ENCODE results near the gene NOC2L. TPM values are rescaled to one million over a fixed set of nuclear protein-coding genes. Genes with fewer than 3 reads are reported as not detected.

The NOC2L gene
- total and polyA plus RNA-seq, 9 of the 15 experiments (the other 6 are each of a cell fraction or from before 2014, with no cell fraction given): 4.0 to 410 (median 200) TPM

GRCh38 chr1:998995-999724 is 40.1 kb upstream of the NOC2L start (continued):
- 0 out of 2 replicates have a peak, but pooled peaks have one; percentile 29 for TF ChIP-seq KLF1 (tag; IDR thresholded peaks at IDR 0.05)
- TF ChIP-seq FOXK2 (conservative IDR thresholded peaks at IDR 0.05 in 1 of 2, IDR thresholded peaks at IDR 0.05 in 1 of 2; ENCODE audit: low read depth in 2 of 2): no peak
- peak; percentile 28; the same call in 1 of the 2 replicates for TF ChIP-seq BHLHE40 (IDR thresholded peaks at IDR 0.05; ENCODE audit: low read length)
- TF ChIP-seq ARID3A (IDR thresholded peaks at IDR 0.05; ENCODE audit: borderline replicate concordance, low read depth, low read length): no peak
- TF ChIP-seq TEAD4 (IDR thresholded peaks at IDR 0.05; ENCODE audit: low read length): peak; percentile 5; the same call in 1 of the 2 replicates
- TF ChIP-seq TEAD4 (CRISPR knock-in tag; IDR thresholded peaks at IDR 0.05; ENCODE audit: borderline replicate concordance): no peak
- 0 out of 2 replicates have a peak, but pooled peaks have one; percentile 28 for TF ChIP-seq ZNF24 (IDR thresholded peaks at IDR 0.05)
- TF ChIP-seq CBX1 (IDR thresholded peaks at IDR 0.05; ENCODE audit: low read depth): peak; percentile 21; the same call in 1 of the 2 replicates
- peak in 1 of 2 experiments; percentile 25; a peak in 1 of 3 replicates for TF ChIP-seq CBX3 (IDR thresholded peaks at IDR 0.05; ENCODE audit: borderline replicate concordance in 1 of 2, low read length in 2 of 2)
- TF ChIP-seq CREB3L1 (IDR thresholded peaks at IDR 0.05; ENCODE audit: borderline replicate concordance, low read depth): 0 out of 2 replicates have a peak, but pooled peaks have one; percentile 38
- peak; percentile 37 to 69; a peak in 3 of 4 replicates for TF ChIP-seq UBTF (IDR thresholded peaks at IDR 0.05; ENCODE audit: borderline replicate concordance in 1 of 2, low read depth in 2 of 2, low read length in 2 of 2)
- TF ChIP-seq TBP (optimal IDR thresholded peaks at IDR 0.05; ENCODE audit: low read depth, low read length): peak; percentile 16
- peak; percentile 66 for TF ChIP-seq NFIC (IDR thresholded peaks at IDR 0.05)
- no peak for TF ChIP-seq NCOA2 (IDR thresholded peaks at IDR 0.05; ENCODE audit: partially characterized antibody in 2 of 2)
- TF ChIP-seq YY1 (IDR thresholded peaks at IDR 0.05; ENCODE audit: borderline replicate concordance in 1 of 3, control insufficient read depth in 1 of 3, extremely low read depth in 1 of 3, insufficient read depth in 3 of 3, insufficient read length in 1 of 3, insufficient replicate concordance in 2 of 3, low read depth in 1 of 3, low read length in 2 of 3): peak in 1 of 3 experiments; percentile 41
